Renal pelvis (tissue), 4 donors: ENCODE measurements around the gene CPLANE2. TPM values are rescaled to one million over a fixed set of nuclear protein-coding genes. Genes with fewer than 3 reads are reported as not detected.
"Not testable (repeated sequence)": the region's sequence is repeated elsewhere in the genome, so short reads cannot be mapped to it uniquely, and the experiment has no call there.

Experiments used
- DNase-seq: peaks from one replicate; pipeline ENCODE4 v3.0.0-alpha.2; 2013
- polyA plus RNA-seq, 3 donors: library from polyadenylated mRNA; unstranded; fragments of 120-200 nt; gene quantifications; one replicate each; pipeline ENCODE4 v1.2.1, GENCODE V29; 2013; ENCODE audit not compliant: insufficient read length in 3 of 3

Gene CPLANE2
- polyA plus RNA-seq, 3 donors = 5.3 to 6.3 (median 5.9) TPM

DNA sequence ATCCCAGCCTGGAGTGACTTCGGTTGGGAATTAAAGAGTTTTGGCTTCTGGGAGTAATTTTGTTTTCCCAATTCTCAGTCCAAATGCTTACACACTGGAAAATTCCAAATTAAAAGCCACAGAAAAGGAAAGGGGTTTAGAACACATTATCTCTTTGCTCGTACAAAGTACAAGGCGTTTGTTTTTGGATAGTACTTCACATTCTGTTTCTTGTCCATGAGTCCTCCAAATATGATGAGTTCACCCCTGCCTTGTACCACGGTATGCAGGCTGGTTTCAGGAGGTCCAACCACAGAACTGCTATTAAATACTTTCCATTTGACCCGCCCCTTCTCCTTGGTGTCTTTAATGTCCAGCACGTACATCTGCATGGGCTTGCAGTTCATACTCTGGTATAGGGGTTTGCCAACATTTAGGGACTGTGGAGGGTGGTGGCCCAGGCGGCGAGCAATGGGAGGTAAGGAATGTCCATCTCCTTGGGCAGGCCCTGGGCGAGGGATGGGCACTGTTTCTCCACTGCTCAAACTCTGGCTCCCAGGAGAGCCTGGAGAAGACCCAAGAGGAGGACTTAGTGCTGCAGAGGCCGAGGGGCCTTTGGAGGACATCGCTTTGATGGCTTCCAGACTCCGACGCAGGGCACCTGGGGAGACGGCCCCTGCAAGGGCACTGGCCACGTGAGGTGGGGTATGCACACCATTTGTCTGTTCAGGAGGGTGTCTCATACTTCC, 13.7 kb upstream of the CPLANE2 start:
- no peak for DNase-seq

DNA sequence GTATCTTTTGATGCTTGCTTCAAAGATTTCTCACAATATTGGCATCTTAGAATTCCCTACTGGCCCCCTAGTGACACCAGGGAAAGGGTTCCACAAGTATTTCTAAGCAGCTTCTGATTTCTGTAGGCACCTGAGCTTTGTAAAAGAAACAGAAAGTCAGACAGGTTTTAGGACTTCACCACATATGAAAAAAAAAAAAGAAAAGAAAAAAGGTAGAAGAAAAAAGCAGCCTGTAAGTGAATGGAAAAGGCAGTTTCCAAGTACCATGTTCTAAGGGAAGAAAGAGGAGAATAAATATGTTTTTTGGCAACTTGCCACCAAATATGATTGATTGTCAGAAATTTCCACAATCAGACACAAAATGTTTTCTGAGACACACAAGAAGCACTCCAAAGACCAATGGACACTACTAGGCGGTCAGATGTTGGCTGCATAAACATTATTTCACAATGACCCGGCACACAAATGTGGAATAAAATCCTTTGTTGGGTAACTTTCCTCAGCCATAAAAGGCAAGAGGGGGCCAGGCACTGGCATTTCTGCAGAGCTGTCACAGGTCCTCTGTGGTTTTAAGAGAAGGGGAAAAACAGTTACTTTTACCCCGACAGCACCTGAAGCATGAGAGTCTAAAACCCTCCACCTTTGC, 12.7 kb upstream of the CPLANE2 start:
- DNase-seq = no peak

DNA sequence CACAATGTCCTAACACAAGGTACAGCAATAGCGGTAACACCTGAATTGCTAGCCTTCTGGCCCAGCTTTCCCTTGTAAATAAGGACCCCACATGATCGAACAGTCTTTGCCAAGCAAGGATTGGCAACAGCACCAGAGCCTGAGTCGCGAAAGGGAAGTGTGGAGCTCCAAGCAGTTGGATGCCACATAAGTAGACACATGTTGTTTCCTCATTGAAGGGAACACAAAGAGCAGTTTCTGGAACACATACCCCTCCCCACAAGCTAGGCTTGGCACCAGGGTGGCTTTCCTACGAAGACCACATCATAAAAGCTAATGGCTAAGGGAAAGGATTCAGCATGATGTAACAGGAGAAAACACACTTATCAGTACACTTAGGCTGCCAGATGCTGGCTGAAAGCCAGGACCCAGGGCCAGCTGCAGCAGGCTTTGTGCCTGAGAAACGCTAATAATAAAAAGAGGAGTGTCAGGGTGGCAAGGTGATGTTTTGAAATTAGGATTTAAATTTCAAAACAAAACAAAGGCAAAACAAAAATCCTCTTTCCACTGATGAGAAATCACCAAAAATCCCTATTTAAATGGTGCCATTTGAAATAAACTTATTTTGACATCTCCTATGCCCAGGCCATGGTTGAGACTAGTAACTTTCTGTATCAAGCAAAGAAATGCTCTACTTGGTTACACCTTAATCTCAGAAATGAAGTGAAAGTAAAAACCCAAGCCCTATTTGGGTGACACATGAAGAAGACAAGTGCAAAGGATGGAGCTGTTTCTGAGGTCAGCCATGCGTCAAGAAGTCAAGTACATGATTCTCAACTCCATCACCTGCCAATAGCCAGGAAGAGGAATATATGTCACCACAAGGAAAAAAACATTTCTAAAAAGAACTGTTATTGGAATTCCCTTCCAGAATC, 11.9 kb upstream of the CPLANE2 start:
- no peak for DNase-seq

DNA sequence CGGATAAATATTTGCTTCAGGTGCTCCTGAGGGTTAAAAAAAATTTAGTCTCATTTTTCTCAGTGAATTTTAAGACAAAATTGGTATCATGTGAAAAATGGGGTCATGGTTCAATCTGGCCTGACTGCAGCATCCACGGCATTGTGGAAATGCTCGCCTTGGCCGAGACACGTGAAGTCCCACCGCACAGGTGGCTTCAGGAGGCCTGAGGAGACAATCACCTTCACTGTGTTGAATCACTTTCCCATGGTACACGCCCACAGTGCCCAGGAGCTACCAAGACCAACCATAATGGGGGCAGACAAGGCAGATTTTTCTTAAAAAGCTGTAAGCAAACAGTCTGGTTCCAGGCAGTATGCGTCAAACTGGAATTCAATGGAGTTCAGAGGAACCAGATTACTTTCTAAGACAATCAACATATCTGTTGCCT, 11.0 kb upstream of the CPLANE2 start:
- no peak for DNase-seq

DNA sequence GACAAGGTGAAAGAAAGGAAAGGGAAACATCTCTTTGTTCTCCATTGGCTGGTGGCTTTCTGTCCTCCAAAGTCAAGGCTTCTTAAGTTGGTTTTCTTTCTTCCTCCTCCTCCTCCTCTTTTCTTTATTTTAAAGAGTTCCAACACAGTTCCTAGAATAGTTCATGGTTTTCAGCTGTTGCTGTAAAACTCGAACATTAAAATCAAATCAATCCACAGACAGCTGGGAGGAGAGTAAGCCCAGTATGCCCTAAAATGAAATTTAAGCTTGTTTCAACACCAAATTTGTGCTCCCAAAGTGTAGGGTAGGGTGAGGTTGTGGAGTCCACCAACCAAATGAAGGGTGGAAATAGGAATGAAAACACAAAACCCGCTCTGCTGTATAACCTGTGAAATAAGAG, 10.5 kb upstream of the CPLANE2 start:
- no peak for DNase-seq

DNA sequence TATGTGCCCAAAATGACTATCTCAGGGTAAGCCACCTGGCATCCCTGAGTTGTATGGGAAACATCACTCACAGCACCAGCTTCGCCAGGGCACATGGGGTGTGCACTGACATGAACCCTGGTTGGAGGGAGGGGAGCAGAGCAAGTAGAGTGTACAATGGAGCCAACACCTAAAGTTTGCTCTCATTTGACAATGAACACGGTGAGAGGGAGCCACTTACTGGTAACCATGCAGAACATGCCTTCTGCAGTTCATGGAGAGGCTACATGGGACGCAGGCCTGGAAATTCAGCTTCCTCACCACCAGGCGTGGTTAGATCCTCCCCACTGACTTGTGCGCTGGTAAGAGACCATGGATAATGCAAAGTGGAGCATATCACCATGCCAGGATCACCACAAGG, 10.0 kb upstream of the CPLANE2 start:
- no peak for DNase-seq

DNA sequence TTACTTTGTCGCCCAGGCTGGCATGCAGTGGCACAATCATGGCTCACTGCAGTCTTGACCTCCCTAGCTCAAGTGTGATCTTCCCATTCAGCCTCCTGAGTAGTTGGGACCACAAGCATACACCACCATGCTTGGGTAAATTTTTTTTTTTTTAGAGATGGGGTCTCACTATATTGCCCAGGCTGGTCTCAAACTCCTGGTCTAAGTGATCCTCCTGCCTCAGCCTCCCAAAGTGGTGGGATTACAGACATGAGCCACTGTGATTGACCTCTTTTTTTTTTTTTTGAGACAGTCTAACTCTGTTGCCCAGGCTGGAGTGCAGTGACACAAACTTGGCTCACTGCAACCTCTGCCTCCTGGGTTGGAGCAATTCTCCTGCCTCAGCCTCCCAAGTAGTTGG, 9.3 kb upstream of the CPLANE2 start:
- DNase-seq = not testable (repeated sequence)

DNA sequence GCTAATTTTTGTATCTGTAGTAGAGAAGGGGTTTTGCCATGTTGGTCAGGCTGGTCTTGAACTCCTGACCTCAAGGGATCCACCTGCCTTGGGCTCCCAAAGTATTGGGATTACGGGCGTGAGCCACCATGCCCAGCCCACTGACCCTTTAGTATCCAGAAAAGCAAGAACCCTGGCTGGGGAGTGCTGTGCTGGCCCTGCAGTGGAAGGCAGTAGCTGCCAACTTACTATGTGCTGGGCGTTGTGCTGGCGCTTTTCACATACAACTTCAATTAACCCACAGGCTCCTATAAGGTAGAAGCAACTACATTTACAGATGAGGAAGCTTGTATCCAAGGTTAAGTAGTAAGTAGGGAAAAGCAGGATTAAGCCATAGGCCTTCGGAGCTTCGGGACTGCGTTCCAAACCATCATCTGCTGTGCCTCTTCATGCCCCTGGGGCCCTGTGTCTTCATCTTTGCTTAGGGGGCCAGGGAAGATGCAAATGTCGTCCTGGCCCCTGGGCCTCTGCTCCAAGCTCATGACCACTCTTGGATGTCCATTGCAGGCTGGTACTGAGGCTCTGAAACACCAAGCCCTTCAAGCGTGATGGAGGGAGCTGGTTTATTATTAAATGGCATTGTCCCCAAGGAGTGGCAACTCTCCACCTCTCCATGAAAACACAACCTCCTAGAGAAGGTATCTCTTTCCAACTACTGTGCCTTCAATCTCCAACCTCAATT, 8.7 kb upstream of the CPLANE2 start:
- no peak for DNase-seq

DNA sequence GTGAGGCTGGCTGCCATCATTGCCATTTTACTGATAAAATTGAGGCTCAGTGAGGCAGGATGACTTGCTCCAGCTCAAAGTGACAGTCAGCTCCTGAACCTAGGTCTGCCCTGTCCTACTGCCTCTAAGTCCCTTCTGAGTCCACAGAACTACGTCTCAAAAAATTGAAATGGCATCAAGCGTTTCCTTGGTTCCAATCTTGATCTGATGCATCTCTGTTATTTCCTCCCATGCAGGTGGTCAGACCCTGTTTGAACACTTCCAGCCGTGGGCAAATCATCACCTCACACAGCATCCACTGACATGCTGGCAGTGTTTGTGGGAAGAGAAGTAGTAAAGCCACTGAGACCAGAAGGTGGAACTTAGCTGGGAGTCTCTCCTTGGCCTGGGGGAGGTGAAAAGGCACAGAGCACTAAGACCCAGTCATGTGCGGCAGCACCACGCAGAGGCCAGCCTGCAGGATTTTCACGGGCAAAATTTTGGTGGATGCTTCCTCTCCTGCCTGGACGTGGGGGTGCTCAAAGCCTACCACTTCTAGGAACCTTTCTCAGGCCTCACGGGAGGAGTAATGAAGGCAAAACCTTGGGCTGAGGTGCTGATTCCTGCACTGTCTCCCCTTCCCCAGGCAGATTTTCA, 7.8 kb upstream of the CPLANE2 start:
- no peak for DNase-seq

DNA sequence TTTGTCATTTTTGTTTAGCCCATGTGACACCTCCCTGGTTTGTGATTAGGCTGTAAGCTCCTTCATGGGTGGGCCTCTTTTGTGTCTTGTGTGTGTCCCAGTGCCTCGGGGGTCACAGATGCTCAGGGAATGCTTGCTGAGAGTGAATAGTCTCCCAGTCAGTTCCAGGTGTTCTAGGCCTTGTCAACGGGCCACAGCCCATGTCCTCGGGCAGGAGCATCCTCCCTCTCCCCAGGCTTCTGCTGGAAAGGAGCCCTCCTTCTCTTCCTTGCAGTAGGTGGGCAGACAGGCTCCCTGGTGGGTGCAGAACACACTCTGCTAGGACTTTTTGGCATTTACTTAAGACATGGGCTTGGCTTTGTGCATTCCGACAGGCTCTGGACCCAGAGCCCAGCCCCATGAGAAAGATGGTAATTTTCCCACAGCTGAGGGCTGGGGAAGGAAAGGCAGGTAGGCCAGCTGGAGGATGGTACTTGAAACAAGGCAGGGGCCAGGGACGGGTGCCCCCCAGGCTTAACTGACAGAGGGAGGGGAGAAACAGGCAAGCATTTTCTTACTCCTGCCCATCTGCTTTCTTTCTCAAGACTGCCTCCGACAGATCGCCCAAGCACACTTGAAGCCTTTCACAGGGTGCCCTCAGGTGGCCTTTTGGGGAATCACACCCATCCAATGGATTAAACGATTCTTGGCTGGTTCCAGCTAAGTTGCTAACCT, 7.1 kb upstream of the CPLANE2 start:
- DNase-seq = peak; percentile 83

DNA sequence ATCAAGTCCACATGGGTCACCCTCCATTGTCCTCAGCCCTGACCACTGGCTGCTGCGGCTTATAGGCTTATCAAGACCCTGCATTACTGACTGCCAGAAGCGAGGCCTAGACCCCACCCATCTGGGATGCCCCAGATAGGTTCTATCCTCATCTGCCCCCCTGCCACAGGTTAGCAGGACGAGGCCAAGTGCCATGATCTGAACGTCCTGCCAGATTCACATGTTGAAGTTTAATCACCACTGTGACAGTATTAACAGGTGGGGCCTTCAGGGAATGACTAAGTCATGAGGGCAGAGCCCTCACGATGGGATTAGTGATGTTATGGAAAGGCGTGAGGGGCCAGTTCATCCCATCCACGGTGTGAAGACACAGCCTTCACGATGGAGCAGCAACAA, 6.2 kb upstream of the CPLANE2 start:
- no peak for DNase-seq

DNA sequence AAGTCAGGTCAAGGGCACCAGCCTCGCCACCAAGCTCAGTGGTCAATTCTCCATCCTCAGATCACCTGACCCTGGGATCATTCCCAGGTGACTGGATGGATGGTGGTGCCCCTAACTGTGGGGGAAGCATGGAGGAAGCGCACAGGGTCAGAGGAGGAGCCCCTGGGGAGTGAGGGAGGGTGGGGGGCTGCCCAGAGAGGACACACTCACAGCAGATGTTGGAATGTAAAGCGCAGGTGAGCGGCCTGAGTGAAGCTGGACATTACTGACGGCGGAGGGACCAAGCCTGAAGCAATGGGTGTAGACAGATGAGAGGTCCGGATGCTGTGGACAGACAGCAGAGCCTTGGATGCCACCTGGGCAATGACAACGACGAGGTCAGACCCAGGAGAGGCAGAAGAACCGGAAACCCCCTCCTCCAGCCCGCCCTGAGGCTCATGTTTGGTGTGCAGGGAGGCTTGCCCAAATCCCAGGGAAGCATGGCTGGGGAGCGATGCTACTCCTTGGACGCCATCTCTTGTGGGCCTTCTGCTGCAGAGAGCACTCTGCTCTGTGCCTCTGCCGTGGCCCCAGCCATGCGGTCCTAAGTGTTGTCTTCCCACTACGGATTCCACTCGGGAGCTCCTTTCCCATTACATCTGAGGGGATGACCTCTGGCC, 5.7 kb upstream of the CPLANE2 start:
- no peak for DNase-seq

DNA sequence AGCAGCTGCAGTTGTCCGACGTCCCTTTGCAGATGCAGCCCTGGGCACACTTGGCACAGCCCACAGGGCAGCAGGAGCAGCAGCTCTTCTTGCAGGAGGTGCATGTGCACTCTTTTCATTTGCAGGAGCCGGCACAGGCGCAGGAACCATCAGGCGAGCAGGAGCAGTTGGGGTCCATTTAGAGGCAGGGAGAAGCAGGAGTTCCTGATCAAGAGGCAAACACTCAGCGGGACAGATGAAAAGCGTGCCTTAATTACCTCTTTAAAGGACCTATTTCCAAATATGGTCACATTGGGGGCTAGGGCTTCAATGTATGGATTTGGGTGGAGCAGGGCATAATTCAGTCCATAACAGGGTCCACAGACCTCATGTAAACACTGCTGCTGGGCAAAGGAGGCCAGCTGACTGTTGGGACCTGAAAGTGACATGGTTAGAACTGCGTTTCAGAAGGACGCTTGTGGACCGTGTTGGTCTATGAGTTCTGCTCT, 4.3 kb upstream of the CPLANE2 start:
- no peak for DNase-seq

DNA sequence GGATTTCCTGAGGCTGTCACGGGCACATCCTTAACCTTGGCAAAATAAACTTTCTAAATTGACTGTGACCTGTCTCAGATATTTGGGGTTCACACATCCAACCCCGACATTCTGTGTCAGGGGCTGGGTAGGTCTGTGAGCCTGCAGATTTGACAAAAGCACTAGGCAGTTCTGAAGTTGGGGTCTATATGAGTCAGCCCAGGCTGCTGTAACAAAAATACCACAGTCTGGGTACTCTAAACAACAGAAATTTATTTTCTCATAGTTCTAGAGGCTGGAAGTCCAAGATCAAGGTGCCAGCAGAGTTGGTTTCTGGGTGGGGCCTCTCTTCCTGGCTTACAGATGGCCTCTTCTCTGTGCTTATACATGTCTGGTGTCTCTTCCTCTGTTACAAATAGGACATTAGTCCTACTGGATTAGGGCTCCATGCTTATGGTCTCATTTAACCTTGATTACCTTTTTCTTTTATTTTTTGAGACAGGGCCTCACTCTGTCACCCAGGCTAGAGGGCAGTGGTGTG, 3.0 kb upstream of the CPLANE2 start:
- DNase-seq = no peak

DNA sequence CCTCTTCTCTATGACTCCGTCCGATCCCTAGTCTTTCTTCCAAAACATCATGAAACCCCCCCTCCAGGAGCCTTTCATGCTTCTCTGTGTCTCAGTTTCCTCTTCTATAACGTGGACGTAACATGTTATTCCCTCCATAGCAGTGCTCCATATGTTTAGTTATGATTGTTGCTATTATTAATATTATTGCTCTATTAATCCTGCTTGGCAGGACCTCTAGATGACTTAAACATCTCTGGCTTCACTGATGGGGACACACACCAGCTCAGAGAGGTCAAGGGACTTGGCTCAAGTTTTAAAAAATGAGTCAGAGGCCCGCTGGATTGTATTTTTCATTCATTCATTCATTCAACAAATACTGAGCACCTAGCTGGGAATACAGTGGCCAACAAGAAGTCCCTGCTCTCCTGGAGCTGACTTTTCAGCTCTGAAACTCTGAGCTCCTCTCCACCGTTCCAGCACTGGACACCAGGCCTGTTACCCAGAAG, 404 bp upstream of the CPLANE2 start:
- DNase-seq = no peak

DNA sequence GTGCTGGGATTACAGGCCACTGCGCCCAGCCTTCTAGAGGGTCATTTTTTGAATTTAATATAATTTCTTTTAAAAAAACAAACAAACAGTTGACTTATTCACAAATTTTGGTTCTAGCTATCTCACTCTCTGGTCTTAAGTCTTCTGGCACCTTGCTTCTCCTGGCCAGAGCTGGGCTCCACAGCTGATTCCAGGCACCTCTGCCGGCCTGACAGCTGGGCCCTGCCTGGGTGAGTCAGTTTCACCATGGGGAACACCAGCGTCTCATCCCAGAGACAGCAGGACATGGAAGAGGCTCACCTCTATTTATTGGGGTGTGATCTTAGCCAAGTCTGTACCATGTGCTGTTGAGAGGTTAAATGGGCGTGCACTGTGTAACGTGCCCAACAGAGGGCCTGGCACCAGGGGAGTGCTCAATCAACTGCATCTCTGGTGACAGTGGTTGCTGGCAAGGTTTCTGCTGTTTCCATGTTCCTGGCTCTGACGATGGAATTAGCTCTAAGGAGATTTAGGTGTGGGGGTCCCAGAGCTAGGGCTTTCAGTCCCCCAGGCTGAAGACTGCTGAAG, 956 bp downstream of the CPLANE2 start:
- DNase-seq = no peak

DNA sequence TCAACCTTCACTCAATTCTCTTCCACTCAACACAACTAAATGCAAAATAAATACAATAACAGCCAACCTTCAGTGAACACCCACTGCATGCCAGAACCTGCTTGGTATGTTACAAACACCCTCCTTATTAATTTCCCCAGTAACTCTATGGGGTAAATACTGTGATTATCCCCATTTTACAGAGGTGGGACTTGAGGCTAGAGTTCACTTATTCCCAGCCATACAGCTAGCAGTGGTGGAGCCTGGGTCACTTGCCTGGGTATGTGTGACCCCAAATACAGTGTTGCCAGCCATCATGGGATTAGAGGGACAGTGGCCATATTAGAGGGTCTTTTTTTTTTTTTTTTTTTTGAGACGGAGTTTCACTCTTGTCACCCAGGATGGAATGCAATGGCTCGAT, 1.6 kb downstream of the CPLANE2 start:
- no peak for DNase-seq

DNA sequence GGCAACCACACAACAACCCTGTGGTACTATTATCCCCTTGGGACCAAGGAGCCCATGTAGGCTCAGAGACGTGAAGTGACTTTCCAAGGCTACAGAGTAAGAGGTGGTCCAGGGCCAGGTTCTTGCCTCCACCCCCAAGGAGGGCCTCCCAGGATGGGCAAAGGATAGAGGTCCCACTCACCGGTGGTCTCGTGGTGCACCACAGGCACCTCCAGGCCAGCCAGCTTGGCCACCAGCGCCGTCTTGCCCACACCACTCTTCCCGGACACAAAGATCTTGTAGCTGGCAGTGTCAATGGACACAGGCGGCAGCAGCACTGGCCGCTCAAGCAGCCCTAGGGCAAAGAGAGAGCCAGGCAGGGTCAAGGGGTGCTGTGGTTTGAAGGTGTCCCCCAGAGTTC, 3.6 kb downstream of the CPLANE2 start:
- DNase-seq = no peak

DNA sequence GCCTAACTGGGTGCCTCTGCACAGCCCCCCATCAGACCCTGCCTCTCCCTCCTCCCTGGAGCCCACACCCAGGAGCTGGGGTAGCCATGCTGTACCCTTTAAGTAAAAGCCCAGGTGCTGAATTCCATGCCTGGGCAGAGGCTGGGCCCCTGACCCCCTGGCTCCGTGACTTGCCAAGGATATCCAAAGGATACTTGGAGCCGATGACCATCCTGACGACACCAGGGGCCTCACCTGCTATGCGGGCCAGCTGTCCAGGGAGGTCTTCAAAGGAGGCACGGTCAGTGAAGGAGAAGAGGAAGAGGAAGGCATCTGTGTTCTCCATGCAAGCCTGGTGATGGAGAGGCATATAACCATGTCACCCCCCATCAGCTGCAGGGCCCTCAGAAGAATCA, 4.7 kb downstream of the CPLANE2 start:
- no peak for DNase-seq
